Anterior cingulate cortex (tissue), 58 donors: Measurements from ENCODE around the gene AMER2.

Experiments
- DNase-seq, 58 donors: peaks; one replicate each; lab custom pipeline; 2025; lab: John Stamatoyannopoulos, UW

The AMER2 gene, protein sequence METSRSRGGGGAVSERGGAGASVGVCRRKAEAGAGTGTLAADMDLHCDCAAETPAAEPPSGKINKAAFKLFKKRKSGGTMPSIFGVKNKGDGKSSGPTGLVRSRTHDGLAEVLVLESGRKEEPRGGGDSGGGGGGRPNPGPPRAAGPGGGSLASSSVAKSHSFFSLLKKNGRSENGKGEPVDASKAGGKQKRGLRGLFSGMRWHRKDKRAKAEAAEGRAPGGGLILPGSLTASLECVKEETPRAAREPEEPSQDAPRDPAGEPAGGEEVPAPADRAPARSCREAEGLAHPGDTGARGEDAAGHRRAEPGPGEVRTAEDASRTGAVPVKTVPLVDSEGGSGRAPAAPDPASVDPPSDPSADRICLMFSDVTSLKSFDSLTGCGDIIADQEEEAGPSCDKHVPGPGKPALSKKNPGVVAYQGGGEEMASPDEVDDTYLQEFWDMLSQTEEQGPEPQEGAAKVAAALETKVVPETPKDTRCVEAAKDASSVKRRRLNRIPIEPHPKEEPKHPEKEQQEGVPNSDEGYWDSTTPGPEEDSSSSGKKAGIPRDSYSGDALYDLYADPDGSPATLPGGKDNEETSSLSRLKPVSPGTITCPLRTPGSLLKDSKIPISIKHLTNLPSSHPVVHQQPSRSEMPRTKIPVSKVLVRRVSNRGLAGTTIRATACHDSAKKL

DNA sequence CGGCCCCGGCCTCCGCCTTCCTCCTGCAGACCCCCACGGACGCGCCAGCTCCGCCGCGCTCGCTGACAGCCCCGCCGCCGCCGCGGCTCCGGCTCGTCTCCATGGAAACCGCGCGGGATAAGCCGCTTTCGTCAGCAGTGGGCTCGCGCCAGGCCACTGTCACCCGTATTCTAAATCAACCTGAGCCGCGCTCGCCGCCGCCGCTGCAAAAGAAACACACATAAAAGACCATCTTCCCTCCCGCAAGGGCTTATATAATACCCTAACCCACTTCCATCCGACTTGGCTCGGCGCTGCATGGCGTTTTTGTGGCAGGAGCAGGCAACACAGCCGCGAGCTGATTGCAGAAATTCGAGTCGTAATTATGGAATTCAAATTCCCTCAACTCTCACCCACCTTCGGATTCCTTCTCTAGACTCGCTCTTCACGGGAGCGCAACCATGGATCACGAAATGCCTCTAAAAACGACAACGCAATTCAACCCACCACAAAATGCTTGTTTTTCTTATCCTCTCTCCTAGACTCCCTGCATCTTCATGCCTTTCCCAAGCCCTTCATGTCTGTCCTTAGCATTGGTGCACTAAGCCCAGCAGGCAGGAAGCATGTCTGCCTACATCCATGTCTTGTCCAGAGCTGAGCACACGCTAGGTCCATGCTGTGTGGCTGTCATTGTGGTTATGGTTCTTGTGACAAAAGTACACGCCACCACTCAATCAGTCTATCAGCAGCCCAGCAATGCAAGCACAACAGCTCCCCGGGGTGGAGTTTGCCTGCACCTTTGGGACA is at the start of gene AMER2:
Gene AMER2, minus strand, starts transcription at position 772 of the 786 bp plus-strand sequence. Its CDS starts 669 bp downstream, at position 103.
- DNase-seq, result peak in 57 of 58 donors; percentile 60 to 93 (median 84)

DNA sequence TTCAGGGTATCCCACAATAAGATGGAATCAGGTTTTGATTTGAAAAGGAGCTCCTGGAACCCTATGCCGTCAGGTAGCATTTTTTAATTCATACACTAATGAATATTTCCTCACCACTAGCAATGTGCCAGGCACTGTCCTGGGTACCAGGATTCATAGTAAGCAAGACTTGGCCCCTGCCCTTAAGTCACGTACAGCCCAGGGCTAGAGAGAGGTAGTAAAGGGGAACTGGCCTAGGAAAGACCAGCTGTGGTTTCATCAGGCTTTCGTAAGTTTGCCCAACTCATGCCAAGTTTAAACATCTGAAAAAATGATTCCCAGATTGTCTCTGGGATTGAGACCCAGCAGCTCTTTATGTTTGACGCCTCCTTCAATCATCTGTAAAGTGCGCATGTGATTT is 45.9 kb upstream of the AMER2 start:
- DNase-seq, result no peak

DNA sequence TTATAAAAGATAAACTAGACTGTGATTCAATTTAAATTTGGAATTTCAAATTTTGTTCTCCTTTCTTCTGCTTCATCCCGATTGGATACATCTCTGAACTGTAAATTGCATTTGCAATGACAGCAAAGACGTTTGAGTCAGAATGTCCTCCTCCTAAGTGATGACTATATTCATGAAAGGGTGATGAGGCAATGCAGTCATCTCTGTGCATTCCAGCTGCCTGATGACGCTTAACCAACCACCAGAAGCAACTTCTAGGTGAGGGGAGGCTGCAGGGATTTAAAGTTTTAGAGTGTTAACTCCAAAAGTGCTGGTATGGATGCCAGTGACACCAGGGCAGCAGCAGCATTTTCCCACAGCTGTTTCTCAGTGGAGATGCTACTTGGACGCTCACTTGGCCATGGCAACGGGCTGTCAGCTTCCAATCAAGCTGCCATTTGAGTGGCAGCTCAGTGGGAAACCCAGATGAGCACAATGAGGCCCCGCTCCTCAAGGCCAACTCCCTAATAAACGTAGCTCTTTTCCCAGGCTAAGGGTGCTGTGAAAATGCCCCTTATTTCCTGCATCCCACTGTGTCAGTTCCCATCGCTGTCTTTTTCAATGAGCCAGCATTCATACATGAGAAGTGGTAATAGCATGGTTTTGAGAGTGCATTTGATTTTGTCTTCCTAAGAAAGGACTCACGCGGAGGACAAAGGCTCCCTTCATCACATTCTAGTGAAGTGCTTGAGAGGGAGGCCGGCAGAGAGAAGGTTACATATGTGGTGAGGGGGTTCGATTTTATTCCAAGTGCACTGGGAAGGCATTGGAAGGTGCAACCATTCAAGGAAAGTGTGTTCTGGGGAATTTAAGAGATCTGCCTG is 45.2 kb upstream of the AMER2 start:
- DNase-seq, result no peak

DNA sequence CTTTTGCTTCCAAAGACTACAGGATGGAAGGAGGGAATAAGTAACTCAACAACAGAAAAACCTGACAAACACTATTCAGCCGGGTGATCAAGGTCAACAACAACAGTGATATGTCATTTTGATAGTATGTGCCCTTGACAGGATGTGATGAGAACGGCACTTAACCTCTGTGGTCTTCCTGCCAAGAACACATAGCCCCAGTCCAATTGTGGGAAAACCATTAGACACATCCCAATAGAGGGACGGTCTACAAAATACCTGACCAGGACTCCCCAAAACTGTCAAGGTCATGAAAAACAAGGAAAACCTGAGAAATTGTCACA is 43.1 kb upstream of the AMER2 start:
- no peak for DNase-seq

DNA sequence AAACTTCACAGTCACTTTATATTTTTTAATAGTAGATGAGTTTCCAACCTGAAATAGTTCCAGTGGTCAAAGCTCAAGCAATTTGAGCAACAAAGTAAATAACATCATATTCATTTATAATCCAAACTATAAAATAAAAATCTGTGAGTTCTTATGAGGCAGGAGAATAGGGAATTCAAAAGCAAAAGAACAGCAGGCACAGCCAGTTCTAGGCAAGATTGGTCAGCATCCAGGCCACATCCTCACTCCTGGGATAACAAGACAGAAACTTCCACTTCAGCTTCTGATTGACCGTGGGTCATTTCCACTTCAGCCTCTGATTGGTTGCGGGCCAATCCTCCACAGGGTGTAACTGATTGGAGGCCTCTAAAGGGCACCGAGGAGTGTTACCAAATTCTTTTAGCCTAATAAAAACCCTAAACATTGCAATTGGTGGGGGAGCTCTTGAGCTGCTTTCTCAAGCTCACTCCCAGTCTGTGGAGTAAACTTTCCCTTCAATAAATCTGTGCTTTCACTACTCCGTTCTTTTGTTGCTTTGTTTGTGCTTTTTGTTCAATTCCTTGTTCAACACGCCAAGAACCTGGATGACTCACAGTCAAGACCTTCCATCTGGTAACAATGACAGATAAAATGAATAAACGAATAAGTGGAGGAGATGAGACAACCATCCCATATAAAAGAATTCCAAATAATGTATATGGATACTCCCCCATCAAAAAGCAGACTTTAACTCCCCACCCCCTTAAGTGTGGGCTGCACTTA is 42.6 kb upstream of the AMER2 start:
- DNase-seq, result peak in 3 of 58 donors; percentile 20 to 24 (median 23)

DNA sequence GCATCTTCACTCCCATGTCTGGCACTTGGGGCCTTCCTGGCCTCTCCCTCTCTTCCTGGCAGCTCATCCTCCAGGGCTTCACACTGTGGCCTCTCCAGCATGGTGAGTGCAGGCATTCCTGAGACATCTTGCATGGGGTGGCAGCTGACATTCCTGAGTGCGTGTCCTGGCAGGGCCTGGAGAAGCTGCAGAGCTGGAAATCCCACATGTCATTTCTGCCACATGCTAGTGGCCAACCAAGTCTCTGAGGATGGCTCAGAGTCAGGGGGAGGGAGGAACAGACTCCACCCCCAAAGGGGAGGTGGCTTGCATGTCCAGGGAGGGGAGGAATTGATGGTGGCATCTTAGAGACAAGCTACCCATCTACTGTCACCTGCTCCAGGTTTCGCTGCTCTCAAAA is 41.6 kb upstream of the AMER2 start:
- no peak for DNase-seq

DNA sequence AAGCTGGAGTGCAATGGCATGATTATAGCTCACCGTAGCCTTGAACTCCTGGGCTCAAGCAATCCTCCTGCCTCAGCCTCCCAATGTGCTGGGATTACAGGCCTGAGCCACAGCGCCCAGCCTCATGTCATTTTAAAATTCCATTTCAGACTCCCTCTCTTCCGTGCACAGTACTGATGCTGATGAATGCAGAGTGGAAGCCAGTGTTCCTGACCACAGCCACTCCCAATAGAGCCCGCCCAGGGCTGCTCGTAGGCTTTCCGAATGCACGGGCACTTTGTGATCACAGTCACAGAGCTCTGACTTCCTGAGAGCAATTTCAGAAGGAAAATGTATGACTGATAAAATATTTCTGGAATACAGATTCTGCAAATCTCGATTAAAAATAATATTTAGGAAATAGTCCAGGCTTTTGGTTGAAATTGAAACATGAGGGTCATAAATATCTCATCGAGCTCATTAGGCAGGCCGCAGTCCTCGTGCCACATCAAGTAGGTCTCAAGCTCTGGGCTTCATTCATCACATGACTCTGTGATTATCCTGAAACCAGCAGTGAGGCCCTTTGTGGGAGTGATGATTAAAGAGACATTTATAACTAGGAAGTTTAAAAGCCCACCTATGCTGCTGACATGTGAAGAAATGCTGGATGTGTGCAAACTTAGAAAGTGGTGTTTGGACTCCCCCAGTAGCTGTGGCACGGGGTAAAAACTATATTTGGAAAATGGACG is 38.9 kb upstream of the AMER2 start:
- DNase-seq, result no peak

DNA sequence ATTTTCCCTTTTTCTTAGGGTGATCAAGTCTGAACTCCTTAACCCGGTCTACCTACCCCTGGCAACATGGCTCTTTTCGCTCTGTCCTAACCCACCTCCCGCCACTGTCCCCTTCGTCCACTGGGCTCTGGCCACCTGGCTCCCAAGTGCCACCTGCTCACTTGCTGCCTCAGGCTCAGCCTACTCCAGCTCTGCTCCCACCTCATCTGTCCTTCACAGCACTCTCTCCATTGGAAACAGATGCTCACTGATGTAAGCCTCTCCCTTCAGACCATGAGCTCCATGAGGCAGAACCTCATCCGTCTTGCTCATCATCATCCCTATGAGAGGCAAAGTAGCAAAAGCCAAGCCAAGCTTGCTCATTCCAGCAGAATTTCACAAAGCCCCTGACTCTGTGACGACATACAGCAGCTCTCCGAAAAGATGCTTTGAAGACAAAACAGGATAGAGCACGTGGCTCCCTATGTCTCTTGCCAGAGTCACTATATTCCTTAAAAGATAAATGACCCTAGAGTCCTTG is 35.3 kb upstream of the AMER2 start:
- no peak for DNase-seq

DNA sequence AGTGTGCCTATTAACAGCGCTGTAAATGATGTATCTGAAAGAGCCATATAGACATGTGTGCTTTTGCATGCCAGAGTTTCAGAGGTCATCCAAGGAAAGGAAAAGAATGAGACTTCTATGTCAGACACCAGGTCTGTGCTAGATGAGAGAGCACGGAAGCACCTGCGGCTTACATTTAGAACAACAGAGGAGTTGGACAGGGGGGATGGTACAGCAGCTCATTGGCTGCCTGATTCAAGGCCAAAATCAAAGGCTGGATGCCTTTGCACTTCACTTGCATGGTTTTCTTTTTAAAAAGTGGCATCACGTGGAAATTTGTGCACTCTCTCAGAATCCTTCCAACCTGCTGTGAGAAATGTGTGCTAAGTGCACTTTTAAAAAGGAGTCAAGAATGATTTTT is 32.8 kb upstream of the AMER2 start:
- no peak for DNase-seq

DNA sequence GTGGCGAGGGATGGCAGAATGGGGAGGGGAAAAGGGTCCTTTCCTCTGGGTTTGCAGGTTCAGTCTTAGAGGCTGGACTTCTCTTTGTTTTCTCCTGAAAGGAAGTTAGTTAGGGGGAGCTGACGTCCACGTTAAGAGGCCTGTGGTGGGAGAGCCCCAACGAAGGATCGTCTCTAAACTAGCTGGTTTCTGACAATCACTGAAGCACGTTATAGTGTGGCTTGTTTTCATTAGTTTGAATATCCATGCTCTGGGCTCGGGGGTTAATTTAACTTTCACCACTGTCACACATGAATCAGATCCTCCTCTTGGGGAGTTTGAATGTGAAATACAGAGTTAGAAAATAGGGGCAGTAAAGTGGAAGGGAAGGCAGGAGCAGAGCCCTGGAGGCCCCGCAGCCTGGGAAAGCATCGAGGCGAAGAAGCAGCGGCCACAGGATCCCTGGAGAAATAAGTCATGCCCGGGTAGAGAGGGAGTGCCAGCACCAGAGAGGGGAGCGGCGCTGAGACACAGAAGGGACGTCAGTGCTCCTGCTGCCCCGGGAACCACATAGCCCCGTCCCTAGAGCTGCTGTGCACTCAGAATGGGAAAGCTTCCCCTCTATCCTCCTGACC is 31.1 kb upstream of the AMER2 start:
- DNase-seq, result peak in 4 of 58 donors; percentile 17 to 39 (median 24)

DNA sequence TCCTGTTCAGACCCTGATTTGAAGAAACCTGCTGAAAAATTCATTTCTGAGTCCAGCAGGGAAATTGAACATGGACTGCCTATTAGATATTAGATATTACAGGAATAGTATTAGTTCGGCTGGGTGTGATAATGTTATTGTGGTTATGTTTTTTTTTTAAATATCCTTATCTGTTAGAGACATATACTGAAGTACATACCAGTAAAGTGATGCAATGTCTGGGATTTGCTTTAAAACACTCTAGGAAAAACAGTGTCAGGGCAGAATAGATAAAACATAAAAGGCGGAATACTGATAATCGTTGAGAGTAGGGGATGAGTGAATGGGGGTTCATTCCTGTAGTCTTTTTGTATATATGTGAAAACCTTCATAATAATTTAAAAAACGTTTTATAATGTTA is 28.7 kb upstream of the AMER2 start:
- no peak for DNase-seq

DNA sequence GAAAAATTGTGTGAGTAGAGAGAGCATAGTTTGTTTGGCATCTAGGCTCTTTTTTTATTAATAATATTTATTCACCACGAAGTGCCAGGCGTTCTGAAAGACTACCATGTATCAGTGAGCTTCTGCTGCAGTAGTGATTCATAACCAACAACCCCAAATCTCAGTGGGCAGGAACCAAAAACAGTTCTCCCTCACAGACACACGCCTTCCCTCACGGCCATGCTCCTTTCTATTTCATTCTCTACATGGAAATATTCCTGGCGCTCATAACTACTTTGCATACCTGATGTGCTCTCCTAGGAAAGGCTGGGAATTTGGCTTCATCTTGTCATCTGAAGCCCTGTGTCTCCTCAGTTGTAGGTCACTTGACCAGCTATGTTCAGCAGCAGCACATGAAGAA is 26.6 kb upstream of the AMER2 start:
- DNase-seq, result peak in 1 of 58 donors; percentile 33

DNA sequence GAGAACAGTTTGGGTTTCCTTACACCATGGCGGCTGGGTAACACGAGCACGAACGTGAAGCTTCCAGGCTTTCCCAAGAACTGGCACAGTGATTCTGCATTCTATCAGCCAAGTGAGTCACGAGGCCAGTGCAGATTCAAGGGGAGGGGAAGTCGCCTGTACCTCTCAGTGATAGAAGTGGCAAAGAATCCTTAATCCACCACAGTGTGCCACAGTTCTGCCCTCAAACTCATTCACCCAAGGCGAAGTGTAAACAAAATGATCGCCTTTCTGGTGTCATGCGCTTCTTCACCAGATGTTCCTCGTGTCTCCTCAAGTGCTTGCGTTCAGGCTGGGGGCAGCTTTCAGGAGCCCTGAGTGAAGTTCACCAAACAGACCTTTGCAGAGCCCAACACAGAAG is 24.9 kb upstream of the AMER2 start:
- DNase-seq, result no peak

DNA sequence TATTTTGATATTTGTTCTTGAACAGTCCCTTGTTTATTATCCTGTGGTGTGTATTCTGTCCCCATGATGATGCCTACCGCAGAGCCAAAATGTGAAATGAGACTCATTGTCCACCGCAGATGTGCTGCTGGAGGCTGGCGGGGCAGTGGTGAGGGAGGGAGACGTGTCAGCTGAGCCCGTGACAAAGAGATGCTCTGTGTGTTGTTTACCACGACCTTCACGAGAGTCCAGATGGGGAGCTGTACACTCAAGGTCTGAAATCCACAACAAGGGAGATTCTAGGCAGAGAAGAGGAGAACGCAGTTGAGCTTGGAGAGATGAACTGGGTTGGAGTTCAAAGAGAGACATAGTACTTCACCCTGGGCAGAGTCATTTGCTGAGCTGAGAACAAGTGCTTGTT is 20.8 kb upstream of the AMER2 start:
- peak in 53 of 58 donors; percentile 11 to 96 (median 77) for DNase-seq

DNA sequence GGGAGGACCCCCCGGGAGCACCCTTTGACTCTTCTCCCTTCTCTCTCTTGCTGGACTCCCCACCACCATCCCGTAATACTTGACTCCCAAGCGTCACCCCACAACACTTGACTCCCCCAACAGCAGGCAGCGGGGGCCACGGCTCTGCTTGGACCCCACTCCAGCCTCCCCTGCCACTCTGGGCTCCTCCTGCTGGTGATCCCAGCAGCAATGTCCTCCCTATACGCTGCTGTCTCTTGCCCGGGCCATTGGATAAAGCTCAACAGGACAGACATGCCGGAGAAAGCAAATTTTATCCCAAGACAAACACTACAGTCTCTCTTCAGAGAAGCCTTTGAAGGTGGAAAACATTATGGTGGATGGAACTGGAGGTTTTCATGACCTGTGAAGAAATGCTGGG is 20.4 kb upstream of the AMER2 start:
- peak in 20 of 58 donors; percentile 11 to 85 (median 40) for DNase-seq

DNA sequence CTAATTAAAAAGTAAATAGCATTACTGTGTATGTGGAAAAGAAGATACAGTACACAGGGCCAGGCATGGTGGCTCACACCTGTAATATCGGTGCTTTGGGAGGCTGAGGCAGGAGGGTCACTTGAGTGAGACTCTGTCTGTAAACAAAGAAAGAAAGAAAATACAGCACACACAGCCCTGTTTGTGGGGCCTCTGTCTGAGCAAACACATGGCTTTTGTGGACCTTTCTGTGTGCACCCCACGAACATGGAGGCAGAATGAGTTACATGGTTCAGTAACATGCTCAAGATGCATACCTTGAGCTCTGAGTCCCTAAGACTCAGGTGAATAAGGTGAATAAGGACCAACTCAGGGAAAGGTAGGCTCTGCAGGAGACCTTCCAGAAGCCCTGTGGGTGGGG is 20.0 kb upstream of the AMER2 start:
- DNase-seq, result peak in 2 of 58 donors; percentile 55 to 62

DNA sequence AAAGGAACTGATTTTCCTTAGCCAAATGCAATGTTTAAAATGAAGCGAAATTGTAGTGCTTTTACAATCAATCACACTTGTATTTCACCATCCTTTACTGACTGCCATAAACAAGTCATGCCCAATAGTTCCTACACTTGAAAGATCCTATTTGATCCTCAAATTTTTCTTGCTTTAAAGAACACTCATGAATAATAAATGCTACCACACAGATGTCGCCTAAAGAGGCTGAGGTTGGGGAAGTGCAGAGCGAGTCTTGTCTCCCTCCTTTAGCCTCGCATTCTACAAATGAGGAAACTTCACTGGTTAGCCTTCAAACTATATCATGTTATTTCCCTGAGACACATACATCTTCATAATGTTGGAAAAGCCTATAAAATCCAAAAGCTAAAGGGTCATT is 18.7 kb upstream of the AMER2 start:
- DNase-seq, result no peak

DNA sequence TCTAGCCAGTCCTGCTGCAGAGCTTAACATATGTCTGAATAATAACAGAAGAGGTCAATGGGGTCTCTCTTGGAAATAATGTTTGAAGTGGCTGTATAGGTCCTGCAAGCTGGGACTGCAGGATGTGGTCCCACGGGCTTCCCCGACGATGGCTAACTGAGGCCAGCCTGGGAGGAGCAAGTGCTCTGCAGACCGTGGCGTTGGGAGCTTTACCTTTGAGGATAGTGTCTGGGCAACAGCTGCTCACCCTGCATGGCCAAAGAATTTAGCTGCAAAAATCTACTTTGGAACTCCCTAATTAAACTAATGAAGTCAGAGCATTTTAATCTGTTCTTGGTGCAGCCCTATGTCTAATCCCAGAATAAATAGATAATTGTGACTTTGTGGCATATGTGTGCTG is 18.2 kb upstream of the AMER2 start:
- DNase-seq, result no peak
